GM12872 (cell line): Measurements from ENCODE around the gene EFCC1.

Source experiments
- TF ChIP-seq, protein P1 (sequence below): IDR thresholded peaks from 3 replicates; pipeline ENCODE4 v1.5.1; 2011; ENCODE audit warnings: low read depth, mild to moderate bottlenecking, low read length, moderate library complexity; ENCODE audit not compliant: insufficient read depth

The EFCC1 gene

DNA sequence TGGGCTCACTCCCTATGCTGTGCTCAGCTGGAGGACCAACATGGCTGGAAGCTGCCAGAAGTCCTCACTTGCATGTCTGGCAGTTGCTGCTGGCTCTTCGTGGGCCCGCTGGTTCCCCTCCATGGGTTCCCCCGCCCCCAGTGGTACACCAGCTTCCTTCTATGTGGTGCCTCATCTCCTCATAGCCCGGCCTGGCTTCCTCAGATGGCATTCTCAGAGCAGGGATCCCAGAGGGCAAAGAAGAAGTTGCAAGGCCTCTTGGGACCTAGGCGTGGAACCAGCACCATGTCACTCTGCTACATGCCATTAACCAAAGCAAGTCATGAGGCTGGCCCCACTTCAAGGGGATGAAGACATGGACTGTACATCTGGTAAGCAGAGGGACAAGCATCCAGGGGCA, 4.4 kb upstream of the EFCC1 start:
- TF ChIP-seq, protein P1, sequence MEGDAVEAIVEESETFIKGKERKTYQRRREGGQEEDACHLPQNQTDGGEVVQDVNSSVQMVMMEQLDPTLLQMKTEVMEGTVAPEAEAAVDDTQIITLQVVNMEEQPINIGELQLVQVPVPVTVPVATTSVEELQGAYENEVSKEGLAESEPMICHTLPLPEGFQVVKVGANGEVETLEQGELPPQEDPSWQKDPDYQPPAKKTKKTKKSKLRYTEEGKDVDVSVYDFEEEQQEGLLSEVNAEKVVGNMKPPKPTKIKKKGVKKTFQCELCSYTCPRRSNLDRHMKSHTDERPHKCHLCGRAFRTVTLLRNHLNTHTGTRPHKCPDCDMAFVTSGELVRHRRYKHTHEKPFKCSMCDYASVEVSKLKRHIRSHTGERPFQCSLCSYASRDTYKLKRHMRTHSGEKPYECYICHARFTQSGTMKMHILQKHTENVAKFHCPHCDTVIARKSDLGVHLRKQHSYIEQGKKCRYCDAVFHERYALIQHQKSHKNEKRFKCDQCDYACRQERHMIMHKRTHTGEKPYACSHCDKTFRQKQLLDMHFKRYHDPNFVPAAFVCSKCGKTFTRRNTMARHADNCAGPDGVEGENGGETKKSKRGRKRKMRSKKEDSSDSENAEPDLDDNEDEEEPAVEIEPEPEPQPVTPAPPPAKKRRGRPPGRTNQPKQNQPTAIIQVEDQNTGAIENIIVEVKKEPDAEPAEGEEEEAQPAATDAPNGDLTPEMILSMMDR, result no peak

DNA sequence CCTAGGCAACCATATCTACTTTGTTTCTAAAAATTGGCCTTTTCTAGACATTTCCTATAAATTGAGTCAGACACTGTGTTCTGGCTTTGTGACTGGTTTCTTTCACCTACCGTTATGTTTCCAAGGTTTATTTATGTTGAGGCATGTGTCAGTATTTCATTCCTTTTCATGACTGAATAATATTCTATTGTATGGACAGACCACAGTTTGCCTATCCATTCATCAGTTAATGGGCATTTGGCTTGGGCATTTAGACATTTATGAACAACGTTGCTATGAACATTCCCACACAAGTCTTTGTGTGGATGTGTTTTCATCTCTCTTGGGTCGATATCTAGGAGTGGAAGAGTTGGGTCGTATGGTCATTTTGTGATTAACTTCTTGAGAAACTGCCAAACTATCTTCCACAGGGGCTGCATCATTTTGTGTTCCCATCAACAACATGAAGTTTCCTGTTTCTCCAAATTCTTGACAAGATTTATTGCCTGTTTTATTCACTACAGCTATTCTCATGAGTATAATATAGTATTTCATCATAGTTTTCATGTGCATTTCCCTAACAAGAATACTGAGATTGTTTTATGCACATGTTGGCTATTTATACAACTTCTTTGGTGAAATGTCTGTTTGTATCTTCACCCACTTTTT, 3.5 kb upstream of the EFCC1 start:
- TF ChIP-seq, protein P1, result no peak

DNA sequence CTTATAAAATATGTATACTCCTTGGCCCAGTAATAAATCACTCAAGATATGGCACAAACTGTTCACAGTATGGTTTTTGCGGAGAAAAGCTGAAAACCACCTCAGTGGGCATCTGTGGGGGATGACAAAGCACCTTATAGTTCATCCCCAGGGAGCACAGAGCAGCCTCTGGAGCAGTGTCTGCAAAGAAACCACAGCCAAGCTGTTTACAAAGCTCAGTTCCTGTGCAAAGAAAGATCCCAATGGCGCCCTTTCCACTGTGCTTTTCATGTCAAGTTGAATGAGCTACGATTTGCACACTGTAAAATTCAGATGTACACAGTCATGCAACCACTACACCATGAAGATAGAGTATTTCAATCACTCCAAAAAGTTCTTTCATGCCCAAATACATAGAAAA, 2.5 kb upstream of the EFCC1 start:
- TF ChIP-seq, protein P1, result no peak

DNA sequence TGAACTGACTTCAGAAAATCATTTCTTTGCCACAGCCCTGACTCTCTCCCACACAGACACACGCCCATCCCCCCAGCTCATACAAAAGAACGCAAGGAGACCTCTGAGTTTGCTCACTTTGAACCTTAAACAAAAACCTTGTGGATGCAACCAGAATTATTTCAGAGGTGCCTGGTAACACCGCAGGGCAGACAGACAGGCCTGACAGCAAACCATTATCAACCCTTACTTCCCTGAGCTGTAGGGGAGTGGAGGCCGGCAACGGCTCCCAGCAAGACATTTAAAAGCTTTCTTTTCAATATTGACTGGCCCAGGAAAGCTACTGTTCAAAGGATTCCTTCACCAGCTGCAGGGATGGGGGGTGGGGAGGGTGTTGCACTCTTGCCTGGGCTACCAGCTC, 2.0 kb upstream of the EFCC1 start:
- TF ChIP-seq, protein P1, result no peak

DNA sequence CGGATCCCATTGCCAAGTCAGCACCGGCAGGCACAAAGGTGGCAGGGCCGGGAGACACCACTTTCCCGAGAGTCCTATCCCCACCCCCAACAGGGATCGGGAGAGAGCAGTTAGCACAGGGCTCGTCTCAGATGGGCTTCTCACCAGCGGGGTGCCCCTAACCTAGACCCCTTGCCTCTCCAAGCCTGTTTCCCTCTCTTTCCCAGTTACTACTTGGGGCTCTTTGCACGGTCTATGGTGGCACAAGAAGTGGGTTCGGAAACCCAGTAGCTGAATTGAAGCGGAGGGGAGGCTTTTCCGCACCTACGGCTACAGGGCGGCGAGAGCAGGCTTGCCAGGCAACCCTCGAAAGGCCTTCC, 383 bp upstream of the EFCC1 start:
- TF ChIP-seq, protein P1, result no peak

DNA sequence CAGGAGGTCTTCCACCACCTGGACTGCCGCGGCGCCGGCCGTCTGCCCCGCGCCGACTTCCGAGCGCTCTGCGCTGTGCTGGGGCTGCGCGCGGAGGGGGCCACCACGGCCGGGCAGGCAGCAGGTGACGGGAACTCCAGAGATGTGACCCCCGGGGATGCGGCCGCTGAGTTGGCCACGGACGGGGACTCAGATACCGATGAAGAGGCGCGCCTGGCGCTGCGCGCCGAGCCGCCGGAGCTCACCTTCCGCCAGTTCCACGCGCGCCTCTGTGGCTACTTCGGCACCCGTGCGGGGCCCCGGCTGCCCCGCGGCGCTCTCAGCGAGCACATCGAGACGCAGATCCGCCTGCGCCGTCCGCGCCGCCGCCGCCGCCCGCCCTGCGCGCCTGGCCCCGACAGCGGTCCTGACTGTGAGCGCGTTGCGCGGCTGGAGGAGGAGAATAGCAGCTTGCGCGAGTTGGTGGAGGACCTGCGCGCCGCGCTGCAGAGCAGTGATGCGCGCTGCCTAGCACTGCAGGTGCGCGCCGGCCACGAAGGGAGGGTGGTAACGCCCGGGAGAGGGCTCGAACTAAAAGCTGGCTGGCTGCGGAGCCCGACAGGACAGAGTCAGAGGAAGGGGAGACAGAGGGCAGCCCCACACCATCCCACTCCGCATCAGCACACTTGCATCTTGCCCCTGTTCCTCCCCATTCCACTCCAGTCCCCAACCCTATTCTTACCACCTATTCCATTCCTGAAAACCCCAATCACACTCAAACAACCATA, 885 bp downstream of the EFCC1 start:
- TF ChIP-seq, protein P1, result no peak

DNA sequence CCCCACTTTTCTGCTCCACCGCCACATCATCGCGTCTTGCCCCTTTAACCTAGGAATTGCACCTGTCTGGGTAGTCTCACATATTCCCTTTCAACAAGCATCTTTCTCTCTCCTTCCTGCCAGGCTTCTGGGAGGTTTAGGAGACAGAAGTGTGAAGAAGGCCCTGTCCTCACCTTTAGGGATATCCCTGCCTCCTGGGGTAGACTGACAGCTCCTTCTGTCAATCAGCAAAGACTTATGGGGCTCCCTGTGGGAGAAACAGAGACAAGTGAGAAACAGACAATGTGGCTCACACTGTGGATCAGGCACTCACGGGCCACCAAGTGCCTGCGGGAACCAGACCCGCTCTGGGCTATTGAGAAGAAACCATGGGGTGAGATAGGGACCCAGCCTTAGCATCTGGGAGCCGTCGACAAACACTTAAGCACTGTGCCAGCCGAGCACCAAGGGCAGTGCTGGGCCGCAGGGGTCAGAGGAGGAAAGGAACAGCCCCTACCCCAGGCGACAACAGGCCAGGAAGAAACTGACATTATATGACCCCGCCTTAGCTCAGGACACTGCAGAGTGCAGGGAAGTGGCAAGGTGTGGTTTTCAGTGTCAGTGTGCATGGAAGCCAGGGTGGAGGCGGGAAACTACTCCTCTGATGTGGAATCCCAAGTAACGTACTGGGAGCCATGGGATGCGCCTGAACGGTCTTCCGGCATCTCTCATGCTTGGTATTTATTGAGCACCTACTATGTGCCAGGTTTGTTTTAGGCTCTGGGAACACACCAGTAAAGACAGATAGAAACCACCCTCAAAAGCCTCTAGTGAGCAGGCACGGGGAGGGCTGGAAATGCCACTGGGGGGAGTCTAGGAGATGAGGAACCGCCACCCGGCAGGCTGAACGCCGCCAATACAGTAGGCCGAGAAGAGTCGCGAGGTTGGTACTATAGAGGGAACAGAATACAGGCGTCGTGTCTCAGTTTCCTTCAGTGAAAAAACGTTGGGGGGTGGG, 1.8 kb downstream of the EFCC1 start:
- TF ChIP-seq, protein P1, result no peak
